ENCODE measurements around the gene DOCK4. TPM values are rescaled to one million over a fixed set of nuclear protein-coding genes. Genes with fewer than 3 reads are reported as not detected.

Gene DOCK4
- total RNA-seq, 1 donor from 2014 or later, result 10.6 TPM

DNA sequence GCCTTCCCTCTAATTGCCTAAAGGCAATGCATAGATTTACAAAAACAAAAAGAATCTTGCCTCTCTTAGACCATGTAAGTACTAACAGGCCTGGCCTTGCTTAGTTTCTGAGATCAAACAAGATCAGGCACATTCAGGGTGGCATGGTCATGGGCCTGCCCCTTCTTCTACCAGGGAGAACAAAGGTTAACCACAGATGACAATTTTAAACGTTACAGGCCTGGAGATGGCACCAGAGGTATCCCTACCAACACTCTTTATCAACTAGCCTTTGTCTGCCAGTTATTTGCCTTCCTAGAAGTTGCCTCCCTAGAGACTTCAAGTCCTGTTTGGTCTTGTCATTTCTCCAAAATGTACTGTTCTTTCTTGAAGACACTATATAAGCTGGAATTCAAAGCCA is 252.6 kb downstream of the DOCK4 start:
- no peak overlapping the region for H3K4me3 ChIP-seq (ENCODE audit: low read depth, low read length)
- peak; percentile 23 for DNase-seq (ENCODE audit: low read depth)
- TF ChIP-seq, protein P1, sequence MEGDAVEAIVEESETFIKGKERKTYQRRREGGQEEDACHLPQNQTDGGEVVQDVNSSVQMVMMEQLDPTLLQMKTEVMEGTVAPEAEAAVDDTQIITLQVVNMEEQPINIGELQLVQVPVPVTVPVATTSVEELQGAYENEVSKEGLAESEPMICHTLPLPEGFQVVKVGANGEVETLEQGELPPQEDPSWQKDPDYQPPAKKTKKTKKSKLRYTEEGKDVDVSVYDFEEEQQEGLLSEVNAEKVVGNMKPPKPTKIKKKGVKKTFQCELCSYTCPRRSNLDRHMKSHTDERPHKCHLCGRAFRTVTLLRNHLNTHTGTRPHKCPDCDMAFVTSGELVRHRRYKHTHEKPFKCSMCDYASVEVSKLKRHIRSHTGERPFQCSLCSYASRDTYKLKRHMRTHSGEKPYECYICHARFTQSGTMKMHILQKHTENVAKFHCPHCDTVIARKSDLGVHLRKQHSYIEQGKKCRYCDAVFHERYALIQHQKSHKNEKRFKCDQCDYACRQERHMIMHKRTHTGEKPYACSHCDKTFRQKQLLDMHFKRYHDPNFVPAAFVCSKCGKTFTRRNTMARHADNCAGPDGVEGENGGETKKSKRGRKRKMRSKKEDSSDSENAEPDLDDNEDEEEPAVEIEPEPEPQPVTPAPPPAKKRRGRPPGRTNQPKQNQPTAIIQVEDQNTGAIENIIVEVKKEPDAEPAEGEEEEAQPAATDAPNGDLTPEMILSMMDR (conservative IDR thresholded peaks at IDR 0.05; ENCODE audit: low read depth, low read length), result peak; percentile 47

DNA sequence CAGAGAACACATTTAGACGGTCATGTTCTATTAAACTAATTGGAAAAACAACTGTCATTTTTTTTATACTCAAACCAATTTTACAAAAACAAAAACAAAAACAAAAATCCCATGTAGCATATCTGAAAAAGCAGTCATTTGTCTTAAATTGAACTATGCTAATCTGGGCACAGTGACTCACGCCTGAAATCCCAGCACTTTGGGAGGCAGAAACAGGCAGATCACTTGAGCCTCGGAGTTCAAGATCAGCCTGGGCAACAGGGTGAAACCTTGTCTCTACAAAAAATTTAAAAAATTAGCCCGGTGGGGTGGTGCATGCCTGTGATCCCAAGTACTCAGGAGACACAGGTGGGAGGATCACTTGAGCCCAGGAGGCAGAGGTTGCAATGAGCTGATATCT is 253.4 kb downstream of the DOCK4 start:
- no peak overlapping the region for H3K4me3 ChIP-seq (ENCODE audit: low read depth, low read length)
- DNase-seq (ENCODE audit: low read depth), result no peak
- TF ChIP-seq, protein P1 (conservative IDR thresholded peaks at IDR 0.05; ENCODE audit: low read depth, low read length), result no peak

DNA sequence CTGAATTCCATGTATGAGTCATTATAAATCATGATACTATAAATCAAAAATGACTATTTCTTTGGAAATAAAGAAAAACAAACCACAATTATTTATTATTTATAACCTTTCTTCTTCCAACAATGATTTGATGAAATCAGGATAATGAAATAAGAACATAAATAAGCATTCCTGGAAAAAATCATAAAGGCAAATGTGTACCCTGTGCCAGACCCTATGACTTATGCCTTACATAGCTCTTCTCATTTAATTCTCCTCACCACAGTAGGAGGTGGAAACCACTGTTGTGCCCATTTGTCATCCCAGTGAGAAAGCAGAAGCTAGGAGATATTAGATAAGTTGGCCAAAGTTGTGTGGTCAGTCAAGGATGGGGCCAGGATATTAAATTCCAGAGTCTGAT is 255.1 kb downstream of the DOCK4 start:
- no peak overlapping the region for H3K4me3 ChIP-seq (ENCODE audit: low read depth, low read length)
- no peak for DNase-seq (ENCODE audit: low read depth)
- TF ChIP-seq, protein P1 (conservative IDR thresholded peaks at IDR 0.05; ENCODE audit: low read depth, low read length), result no peak

DNA sequence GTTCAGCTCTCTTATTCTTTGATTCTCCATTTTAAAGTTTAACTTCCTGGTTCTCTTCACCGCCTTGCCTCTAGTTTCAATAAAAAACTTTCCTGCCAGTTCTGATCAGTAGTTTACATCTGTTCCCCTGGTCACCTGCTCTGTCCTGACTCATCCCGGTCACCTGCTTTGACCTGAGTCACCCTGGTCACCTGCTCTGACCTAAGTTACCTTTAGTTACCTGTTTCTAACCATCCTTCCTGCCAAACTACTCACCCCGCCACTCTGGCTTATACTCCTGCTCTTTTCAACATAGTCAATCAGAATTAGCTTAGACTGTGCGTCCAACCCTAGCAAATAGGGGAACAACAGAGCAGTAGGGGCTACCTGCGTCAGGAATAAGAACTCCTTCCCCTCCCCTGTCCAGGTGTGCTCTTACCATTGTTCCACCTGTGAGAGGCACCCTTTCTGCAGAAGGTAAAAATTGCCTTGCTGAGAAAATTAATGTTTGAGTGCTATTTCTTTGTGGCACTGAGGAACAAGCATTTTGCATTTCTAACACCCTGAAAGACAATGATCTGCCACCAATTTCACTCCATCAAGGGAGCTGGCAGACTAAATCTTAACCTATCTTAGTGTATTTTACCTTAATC is 263.6 kb downstream of the DOCK4 start:
- TF ChIP-seq, protein P1 (conservative IDR thresholded peaks at IDR 0.05; ENCODE audit: low read depth, low read length), result no peak
- no peak for DNase-seq (ENCODE audit: low read depth)
- no peak overlapping the region for H3K4me3 ChIP-seq (ENCODE audit: low read depth, low read length)

DNA sequence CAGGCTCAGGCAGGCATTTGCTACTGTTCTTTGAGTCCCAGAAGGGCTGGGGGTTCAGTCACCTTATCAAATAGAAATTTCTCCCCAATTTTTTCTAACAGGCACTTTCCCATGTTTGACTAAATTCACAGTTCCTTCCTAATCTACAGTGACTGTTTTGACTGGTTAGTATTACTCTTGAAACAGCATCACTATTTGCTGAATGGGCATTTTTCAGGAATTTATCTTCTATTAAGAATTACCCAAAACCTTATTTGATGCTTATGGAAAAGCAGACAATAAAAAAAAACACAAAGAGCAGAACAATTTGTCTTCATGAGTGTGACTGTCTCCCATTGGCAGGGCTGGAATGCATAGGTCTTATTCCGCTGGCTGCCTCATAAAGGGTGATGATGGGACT is 269.0 kb downstream of the DOCK4 start:
- no peak for DNase-seq (ENCODE audit: low read depth)

DNA sequence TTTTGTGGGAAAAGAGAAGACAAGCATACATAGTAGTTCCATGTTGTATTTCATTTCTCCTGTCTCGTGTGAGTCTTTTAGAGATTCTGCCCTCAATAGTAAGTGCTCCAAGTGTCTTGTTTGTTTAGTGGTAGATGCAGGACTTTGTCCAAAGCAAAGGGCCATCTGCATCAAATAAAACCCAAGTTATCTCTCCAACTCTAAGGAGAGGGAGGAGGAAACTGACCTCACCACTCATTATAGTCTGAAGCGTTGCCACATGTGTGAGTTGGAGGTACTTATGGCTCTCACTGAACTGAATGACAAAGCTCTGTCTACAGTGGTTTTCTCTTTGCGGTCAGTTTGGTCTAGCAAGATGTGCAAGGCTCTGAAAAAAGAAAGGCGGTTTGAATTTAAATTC is 272.6 kb downstream of the DOCK4 start:
- no peak overlapping the region for H3K4me3 ChIP-seq (ENCODE audit: low read depth, low read length)
- DNase-seq (ENCODE audit: low read depth), result no peak
- TF ChIP-seq, protein P1 (conservative IDR thresholded peaks at IDR 0.05; ENCODE audit: low read depth, low read length), result no peak

More for the DNA sequence above, 269.0 kb downstream of the DOCK4 start:
- TF ChIP-seq, protein P1 (conservative IDR thresholded peaks at IDR 0.05; ENCODE audit: low read depth, low read length), result no peak
- no peak overlapping the region for H3K4me3 ChIP-seq (ENCODE audit: low read depth, low read length)

DNA sequence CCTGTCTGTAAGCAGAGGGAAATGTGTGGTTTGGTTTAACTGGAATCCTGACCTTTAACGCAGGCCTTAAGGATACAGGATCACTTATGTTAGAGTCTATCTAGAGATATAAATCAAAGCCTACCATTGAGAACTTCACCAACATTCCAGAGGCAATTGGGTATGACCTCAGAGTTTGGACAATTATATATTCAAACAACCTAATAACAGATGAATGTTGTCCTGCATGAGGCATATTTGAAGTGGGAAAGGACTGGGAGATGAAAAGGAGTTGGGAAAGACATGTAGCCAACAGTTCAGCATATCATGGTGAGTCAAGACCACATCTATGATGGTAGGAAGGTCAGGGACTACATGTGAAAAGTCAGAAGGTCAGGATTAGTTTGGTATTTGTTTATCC is 274.2 kb downstream of the DOCK4 start:
- DNase-seq (ENCODE audit: low read depth), result no peak
- TF ChIP-seq, protein P1 (conservative IDR thresholded peaks at IDR 0.05; ENCODE audit: low read depth, low read length), result no peak
- H3K4me3 ChIP-seq (ENCODE audit: low read depth, low read length), result no peak overlapping the region
